Astrocyte of the cerebellum (primary cell): ENCODE data around the gene BID.
"Not testable (repeated sequence)": the region's sequence is repeated elsewhere in the genome, so short reads cannot be mapped to it uniquely, and the experiment has no call there.

ENCODE experiments used
- DNase-seq: peaks from one replicate; pipeline ENCODE4 v3.0.0-alpha.2; 2011; ENCODE audit warnings: low read depth
- H3K4me3 ChIP-seq: 2 replicates; pipeline ENCODE4 v1.5.1; 2011; ENCODE audit warnings: mild to moderate bottlenecking, low read depth, low read length, moderate library complexity
- in situ Hi-C: cut with HindIII; loops from 2 replicates; pipeline ENCODE4 v1.10.0; 2017; ENCODE audit warnings: low sequenced_read_pairs
- TF ChIP-seq, protein P1 (sequence below): IDR thresholded peaks from 2 replicates; pipeline ENCODE4 v1.5.1; 2012; ENCODE audit warnings: low read length, low read depth, moderate library complexity, mild to moderate bottlenecking; ENCODE audit errors: missing control alignments

BID gene

DNA sequence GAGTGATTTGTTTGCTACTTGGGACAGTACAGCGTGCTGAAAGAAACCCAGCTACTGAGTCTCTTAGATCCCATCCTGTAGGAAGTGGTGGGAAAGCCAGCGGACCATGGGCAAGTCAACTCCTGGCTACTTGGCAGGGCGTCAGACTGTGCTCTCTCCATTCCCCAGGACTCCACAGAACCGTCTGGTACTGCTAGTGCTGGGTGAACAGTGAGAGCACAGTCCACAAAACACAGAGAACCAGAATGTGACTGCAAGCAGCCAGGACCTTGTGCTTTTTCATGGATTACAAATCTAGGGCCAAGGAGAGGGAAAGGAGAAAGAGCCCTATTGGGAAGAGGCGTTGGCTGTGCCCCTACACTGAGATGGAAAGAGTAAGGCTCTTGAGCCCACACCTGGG is 10.2 kb downstream of the BID start:
- H3K4me3 ChIP-seq: no peak overlapping the region
- in situ Hi-C loops: no loop called here
- no peak for DNase-seq
- TF ChIP-seq, protein P1, sequence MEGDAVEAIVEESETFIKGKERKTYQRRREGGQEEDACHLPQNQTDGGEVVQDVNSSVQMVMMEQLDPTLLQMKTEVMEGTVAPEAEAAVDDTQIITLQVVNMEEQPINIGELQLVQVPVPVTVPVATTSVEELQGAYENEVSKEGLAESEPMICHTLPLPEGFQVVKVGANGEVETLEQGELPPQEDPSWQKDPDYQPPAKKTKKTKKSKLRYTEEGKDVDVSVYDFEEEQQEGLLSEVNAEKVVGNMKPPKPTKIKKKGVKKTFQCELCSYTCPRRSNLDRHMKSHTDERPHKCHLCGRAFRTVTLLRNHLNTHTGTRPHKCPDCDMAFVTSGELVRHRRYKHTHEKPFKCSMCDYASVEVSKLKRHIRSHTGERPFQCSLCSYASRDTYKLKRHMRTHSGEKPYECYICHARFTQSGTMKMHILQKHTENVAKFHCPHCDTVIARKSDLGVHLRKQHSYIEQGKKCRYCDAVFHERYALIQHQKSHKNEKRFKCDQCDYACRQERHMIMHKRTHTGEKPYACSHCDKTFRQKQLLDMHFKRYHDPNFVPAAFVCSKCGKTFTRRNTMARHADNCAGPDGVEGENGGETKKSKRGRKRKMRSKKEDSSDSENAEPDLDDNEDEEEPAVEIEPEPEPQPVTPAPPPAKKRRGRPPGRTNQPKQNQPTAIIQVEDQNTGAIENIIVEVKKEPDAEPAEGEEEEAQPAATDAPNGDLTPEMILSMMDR: no peak

DNA sequence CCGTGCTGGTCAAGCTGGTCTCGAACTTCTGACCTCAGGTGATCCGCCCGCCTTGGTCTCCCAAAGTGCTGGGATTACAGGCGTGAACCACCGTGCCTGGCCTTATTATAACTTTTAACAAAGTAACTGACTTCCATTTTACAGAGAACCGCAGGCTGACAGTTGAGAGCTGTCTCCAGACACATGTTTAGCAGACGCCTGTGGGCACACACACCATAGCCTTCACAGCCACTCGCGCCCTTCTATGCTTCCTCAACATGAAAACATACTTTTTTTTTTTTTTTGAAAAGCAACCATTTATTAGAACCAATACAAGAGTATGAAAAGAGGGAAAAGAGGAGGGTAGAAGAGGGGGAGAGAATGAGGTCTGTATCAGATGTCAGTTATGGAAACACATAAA is 10.8 kb downstream of the BID start:
- in situ Hi-C loops, H3K4me3 ChIP-seq, DNase-seq: not testable (repeated sequence)

DNA sequence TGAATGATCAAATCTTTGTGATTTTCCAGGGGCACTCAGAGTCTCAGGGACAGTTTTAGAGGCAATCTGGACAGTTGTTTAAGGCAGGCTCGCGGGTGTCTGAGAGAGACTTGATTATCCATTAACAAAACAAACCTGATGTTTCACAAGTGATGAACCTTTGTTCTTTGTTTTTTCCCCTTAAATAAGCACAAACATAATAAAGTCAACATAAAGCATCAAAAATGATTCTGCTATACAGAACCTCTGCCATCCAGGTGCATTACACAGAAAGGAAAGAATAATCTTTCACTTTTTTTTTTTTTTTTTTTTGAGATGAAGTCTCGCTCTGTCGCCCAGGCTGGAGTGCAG is 13.2 kb downstream of the BID start:
- TF ChIP-seq, protein P1: no peak

GRCh38 chr22:17754233-17754925 is 19.9 kb downstream of the BID start:
- in situ Hi-C loops: no loop called here

More for the DNA sequence above, 13.2 kb downstream of the BID start:
- H3K4me3 ChIP-seq: no peak overlapping the region
- in situ Hi-C loops: no loop called here
- no peak for DNase-seq

DNA sequence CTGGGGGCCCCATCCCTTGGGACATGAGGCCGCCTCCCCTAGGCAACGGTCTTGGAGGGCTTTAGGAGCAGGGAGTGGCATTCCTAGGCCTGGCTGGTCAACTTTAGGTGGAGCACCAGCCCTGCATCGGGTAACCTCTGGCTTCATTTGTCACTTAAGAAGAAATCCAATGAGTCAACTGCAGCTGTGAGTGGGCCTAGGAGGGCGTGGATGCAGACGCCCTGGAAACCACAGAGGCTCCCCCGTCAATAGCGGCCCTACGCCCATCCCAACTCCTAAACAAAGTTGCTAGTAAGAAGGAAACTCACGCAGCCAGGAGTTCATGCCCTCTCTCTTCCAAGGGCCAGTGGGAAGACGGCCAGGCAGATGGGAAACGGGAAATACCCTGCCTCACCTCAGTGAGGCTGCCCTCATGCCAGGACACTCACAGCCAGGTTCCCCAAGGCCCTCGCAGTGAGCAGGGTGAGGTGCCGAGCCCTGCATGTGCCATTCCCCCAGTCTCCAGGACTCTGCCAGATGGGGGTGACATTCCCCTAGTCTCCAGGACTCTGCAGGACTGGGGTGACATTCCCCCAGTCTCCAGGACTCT is 20.8 kb downstream of the BID start:
- TF ChIP-seq, protein P1: no peak
- DNase-seq: no peak
- in situ Hi-C loops: no loop called here

More at GRCh38 chr22:17754233-17754925, 19.9 kb downstream of the BID start:
- no peak for DNase-seq
- TF ChIP-seq, protein P1: peak; percentile 31
- H3K4me3 ChIP-seq: no peak overlapping the region

DNA sequence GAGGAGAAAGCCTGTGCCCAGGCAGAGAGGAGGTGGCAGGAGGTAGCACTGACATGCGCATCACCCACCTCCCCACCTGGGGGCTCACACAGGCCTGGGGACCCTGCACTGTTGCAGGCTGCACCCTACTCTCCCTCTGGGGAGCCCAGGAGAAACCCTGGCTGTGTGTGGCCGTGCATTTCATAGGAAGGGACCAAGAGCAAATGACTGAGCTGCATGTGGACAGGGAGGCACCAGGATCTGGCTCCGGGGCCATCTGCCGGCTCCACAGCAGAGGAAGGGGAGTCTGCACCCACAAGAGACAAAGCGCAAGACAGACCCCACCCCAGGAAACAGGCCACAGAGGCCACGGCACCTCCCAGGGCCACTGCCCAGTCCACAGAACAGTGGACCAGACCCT is 22.7 kb downstream of the BID start:
- DNase-seq: no peak
- no peak overlapping the region for H3K4me3 ChIP-seq
- in situ Hi-C loops: no loop called here
- TF ChIP-seq, protein P1: no peak

More for the DNA sequence above, 20.8 kb downstream of the BID start:
- no peak overlapping the region for H3K4me3 ChIP-seq

DNA sequence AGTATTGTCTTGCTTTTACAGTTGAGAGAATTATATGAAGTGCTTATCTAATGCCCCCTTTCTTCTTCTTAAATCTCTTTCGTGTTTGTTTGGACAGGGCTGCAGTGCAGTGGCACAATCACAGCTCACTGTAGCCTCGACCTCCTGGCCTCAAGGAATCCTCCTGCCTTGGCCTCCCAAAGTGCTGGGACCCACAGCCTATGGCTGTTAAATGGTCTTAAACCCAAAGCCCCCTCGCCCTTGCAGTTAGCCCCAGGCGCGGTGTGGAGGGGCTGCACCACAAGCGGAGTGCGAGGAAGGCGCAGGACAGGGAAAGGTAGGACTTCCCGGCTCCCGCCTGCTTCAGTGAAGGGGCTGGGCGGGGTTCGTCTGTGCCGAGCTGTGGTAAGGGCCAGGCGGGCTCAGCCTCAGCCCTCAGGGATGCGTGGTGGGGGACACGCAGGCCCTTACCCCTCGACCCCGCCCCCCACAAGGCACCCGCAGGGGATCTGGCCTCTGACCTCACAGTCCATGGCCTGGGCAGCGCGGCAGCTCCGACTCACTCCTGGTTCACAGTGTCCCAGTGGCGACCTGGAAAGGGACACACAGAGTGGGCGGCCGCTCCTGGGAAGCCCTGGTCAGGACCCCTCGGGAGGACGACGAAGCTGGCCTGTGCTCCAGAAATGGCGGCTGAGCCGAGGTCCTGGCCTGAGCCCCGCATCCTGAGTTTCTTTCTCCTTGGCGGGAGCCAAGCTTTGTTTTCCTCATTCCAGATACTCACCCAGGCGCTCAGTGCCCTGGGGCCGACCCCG is 24.5 kb downstream of the BID start:
- DNase-seq: no peak
- TF ChIP-seq, protein P1: no peak
- in situ Hi-C loops: no loop called here
- no peak overlapping the region for H3K4me3 ChIP-seq
